Breast epithelium (tissue), 4 donors: ENCODE measurements around the gene CCNL2. TPM values are rescaled to one million over a fixed set of nuclear protein-coding genes. Genes with fewer than 3 reads are reported as not detected.

ENCODE experiments used
- DNase-seq, 2 donors: peaks; one replicate each; pipeline ENCODE4 v3.0.0-alpha.2; 2019; ENCODE audit warnings: low spot score in 2 of 2
- H3K27ac ChIP-seq, 2 donors: fragments of 200-600 bp; sonication (generic) in 1 of 2; one replicate each; pipeline ENCODE4 v1.5.1; 2016 to 2019; ENCODE audit warnings: mild to moderate bottlenecking in 1 of 2
- H3K27me3 ChIP-seq, 2 donors: fragments of 200-600 bp; sonication (generic) in 1 of 2; one replicate each; pipeline versions ENCODE4 v1.5.1 to v1.6.0; 2017 to 2019; ENCODE audit warnings: control low read depth in 1 of 2, mild to moderate bottlenecking in 1 of 2
- H3K36me3 ChIP-seq: fragments of 200-600 bp; one replicate; pipeline ENCODE4 v1.5.1; 2019
- H3K4me1 ChIP-seq, 2 donors: fragments of 200-600 bp; sonication (generic); one replicate each; pipeline ENCODE4 v1.5.1; 2016 to 2019; ENCODE audit warnings: control low read depth in 1 of 2
- H3K4me3 ChIP-seq, 3 donors: fragments of 200-600 bp; sonication (generic); 1 replicate in 2 of 3; 2 replicates in 1 of 3; pipeline ENCODE4 v1.5.1; 2016 to 2019; ENCODE audit warnings: mild to moderate bottlenecking in 3 of 3, moderate library complexity in 2 of 3
- H3K9me3 ChIP-seq, 2 donors: fragments of 200-600 bp; sonication (generic) in 1 of 2; one replicate each; pipeline ENCODE4 v1.5.1; 2016 to 2019; ENCODE audit warnings: control low read depth in 1 of 2
- POLR2A ChIP-seq: fragments of 450-650 bp; IDR thresholded peaks from one replicate; pipeline ENCODE4 v1.6.1; 2016; ENCODE audit warnings: antibody characterized with exemption, mild to moderate bottlenecking, moderate library complexity
- POLR2AphosphoS5 ChIP-seq, 3 donors: sonication (generic); formaldehyde crosslinking; IDR thresholded peaks; one replicate each; pipeline ENCODE4 v1.6.1; 2017; ENCODE audit warnings: antibody characterized with exemption in 3 of 3
- intact Hi-C: fragments of 100-400 bp; cut with DNase I; formaldehyde crosslinking; loops from one replicate; pipeline ENCODE4 v1.15.1; 2023; ENCODE audit warnings: low total_unique reads
- total RNA-seq, 3 donors: library from RNA; depleted of rRNA; stranded (reverse); fragments of >200 nt; gene quantifications; one replicate each; pipeline ENCODE4 v1.1.0, GENCODE V29; 2016
- TF ChIP-seq, protein P1 (sequence below), 3 donors: fragments of 450-650 bp; IDR thresholded peaks; one replicate each; pipeline ENCODE4 v1.5.1; 2016 to 2017; ENCODE audit warnings: antibody characterized with exemption in 3 of 3, mild to moderate bottlenecking in 3 of 3, moderate library complexity in 3 of 3

CCNL2 gene
- total RNA-seq, 3 donors from 2014 or later, result 170 to 325 (median 285) TPM

DNA sequence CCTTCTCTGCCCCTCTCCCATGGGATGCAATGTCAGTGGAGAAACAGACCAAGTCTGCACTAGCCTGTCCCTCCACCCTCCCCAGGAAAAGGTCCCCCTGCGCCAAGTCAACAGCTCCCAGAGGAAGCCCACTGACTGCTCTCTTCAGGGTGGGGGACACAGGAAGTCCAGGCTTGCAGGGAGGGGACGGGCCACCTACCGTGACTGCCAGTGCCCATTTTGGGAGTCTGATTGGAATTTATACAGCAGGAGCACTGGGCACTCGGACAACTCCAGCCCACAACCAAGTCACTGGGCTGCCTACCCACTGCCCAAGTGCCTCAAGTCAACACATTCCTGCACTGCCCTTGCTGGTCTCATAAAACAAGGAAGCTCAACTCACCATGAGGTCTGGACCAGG lies 6.1 kb downstream of the CCNL2 start:
- H3K27me3 ChIP-seq, result no peaks in the 10 kb centered on the region
- TF ChIP-seq POLR2AphosphoS5 (IDR thresholded peaks at IDR 0.05) (no peak), POLR2A (no peak)
- TF ChIP-seq, protein P1, sequence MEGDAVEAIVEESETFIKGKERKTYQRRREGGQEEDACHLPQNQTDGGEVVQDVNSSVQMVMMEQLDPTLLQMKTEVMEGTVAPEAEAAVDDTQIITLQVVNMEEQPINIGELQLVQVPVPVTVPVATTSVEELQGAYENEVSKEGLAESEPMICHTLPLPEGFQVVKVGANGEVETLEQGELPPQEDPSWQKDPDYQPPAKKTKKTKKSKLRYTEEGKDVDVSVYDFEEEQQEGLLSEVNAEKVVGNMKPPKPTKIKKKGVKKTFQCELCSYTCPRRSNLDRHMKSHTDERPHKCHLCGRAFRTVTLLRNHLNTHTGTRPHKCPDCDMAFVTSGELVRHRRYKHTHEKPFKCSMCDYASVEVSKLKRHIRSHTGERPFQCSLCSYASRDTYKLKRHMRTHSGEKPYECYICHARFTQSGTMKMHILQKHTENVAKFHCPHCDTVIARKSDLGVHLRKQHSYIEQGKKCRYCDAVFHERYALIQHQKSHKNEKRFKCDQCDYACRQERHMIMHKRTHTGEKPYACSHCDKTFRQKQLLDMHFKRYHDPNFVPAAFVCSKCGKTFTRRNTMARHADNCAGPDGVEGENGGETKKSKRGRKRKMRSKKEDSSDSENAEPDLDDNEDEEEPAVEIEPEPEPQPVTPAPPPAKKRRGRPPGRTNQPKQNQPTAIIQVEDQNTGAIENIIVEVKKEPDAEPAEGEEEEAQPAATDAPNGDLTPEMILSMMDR (IDR thresholded peaks at IDR 0.05), result no peak
- no peaks in the 10 kb centered on the region for H3K9me3 ChIP-seq
- DNase-seq, result no peak
- H3K4me3 ChIP-seq, result no peak overlapping the region
- no peak overlapping the region for H3K27ac ChIP-seq
- peaks cover 0 to 4% of the 10 kb centered on the region in 2 donors for H3K4me1 ChIP-seq
- intact Hi-C loops, result no loop called here
- H3K36me3 ChIP-seq, result peaks cover 21% of the 10 kb centered on the region

GRCh38 chr1:1391225-1391624 lies 7.9 kb downstream of the CCNL2 start:
- H3K27me3 ChIP-seq, result no peaks in the 10 kb centered on the region
- no peak overlapping the region for H3K27ac ChIP-seq
- no peaks in the 10 kb centered on the region for H3K4me1 ChIP-seq
- peaks cover 36% of the 10 kb centered on the region for H3K36me3 ChIP-seq
- no peaks in the 10 kb centered on the region for H3K9me3 ChIP-seq
- H3K4me3 ChIP-seq, result no peak overlapping the region
- no peak for DNase-seq
- intact Hi-C loops, result no loop called here
- TF ChIP-seq POLR2AphosphoS5 (IDR thresholded peaks at IDR 0.05) (no peak), POLR2A (no peak)
- TF ChIP-seq, protein P1 (IDR thresholded peaks at IDR 0.05), result no peak

GRCh38 chr1:1390675-1391074 lies 8.5 kb downstream of the CCNL2 start:
- Histone ChIP-seq H3K27me3 (no peaks in the 10 kb centered on the region), H3K4me1 (no peaks in the 10 kb centered on the region), H3K9me3 (no peaks in the 10 kb centered on the region), H3K4me3 (no peak overlapping the region), H3K27ac (no peak overlapping the region), H3K36me3 (peaks cover 36% of the 10 kb centered on the region)
- intact Hi-C loops, result no loop called here
- no peak for TF ChIP-seq POLR2AphosphoS5 (IDR thresholded peaks at IDR 0.05)
- TF ChIP-seq, protein P1 (IDR thresholded peaks at IDR 0.05), result no peak
- TF ChIP-seq POLR2A, result no peak
- DNase-seq, result no peak

GRCh38 chr1:1388078-1388472 lies 11.1 kb downstream of the CCNL2 start:
- Histone ChIP-seq H3K27me3 (no peaks in the 10 kb centered on the region), H3K9me3 (no peaks in the 10 kb centered on the region), H3K27ac (no peak overlapping the region), H3K4me3 (no peak overlapping the region), H3K36me3 (peaks cover 27% of the 10 kb centered on the region), H3K4me1 (no peaks in the 10 kb centered on the region)
- DNase-seq, result no peak
- TF ChIP-seq POLR2AphosphoS5 (IDR thresholded peaks at IDR 0.05) (no peak), POLR2A (no peak)
- TF ChIP-seq, protein P1 (IDR thresholded peaks at IDR 0.05), result no peak
- intact Hi-C loops, result no loop called here

DNA sequence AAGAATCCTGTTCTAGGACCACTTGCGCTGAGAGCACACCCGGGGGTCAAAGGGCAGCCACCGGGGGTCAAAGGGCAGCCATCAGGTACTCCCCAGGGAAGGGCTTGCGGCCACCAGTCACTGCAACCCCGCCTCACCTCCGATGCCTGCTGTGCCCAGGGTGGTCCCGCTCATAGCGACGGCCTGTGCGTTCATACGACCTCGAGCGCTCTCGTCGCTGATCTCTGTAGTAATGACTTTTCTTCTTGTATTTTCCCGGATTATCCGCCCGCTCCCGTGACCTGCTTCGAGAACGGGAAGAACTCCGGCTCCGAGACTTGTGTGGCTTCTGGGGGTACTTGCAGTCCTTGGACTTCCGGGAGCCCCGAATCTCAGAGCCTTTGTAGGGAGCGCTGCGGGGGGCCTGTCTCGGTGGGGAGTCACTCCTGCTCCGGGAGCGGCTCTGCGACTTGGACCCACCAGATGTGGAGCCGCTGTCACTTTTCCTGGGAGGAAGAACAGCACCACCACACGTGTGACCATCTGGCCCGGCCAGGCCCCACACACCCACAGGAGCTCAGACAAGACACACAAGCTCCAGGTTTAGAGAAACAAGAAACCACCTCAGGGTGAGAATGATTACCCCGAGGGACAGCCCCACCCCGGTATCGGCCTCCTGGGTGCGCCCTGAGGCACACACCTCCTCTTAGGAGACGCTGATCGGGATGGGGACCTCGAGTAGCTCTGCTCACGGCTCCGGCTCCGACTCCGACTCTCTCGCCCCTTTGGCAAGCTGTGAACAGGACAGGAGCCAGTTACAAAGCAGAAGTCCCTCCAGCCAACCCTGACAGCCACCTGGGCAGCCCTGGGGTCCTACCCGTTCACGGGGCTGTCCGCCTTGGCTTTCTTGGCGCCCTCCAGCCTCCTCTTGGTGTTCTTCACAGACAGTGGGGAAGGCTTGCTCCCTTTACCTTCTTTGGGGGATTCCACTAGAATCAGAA lies 11.7 kb downstream of the CCNL2 start:
- intact Hi-C loops, result no loop called here
- H3K27ac ChIP-seq, result no peak overlapping the region
- no peaks in the 10 kb centered on the region for H3K27me3 ChIP-seq
- no peak for DNase-seq
- H3K9me3 ChIP-seq, result no peaks in the 10 kb centered on the region
- TF ChIP-seq, protein P1 (IDR thresholded peaks at IDR 0.05), result no peak
- no peak for TF ChIP-seq POLR2AphosphoS5 (IDR thresholded peaks at IDR 0.05)
- TF ChIP-seq POLR2A, result no peak
- H3K36me3 ChIP-seq, result peaks cover 23% of the 10 kb centered on the region
- no peaks in the 10 kb centered on the region for H3K4me1 ChIP-seq
- no peak overlapping the region for H3K4me3 ChIP-seq
